ENCODE results near the gene MAP2K3. TPM values are rescaled to one million over a fixed set of nuclear protein-coding genes. Genes with fewer than 3 reads are reported as not detected.
A peak's percentile ranks its signal among the peaks of the same experiment; 100 is the strongest.
"Not testable (repeated sequence)": the region's sequence is repeated elsewhere in the genome, so short reads cannot be mapped to it uniquely, and the experiment has no call there.

MAP2K3 gene
- total and polyA plus RNA-seq, 12 donors = 28.9 to 103 (median 60.4) TPM

- H3K4me3 ChIP-seq; DNase-seq; H3K27me3 ChIP-seq; H3K27ac ChIP-seq; H3K9me3 ChIP-seq; ATAC-seq; H3K4me1 ChIP-seq; H3K36me3 ChIP-seq; intact Hi-C loops (cut with DNase I): not testable (repeated sequence)
- WGBS, 2 donors = 84 to 89% methylated on average over 17 to 19 of the region's 19 CpGs
Measured at GRCh38 chr17:21350495-21350894, 66.0 kb downstream of the MAP2K3 start.

GRCh38 chr17:21351366-21352065 lies 67.0 kb downstream of the MAP2K3 start:
- ATAC-seq = no peak

GRCh38 chr17:21352221-21352980 lies 67.9 kb downstream of the MAP2K3 start:
- no peaks in the 10 kb centered on the region for H3K9me3 ChIP-seq
- no peak for TF ChIP-seq CTCF (IDR thresholded peaks at IDR 0.05)
- 75 to 87% methylated on average over 23 of the region's 23 CpGs for WGBS, 2 donors
- no peak overlapping the region for H3K27ac ChIP-seq
- intact Hi-C loops (cut with DNase I) = no loop called here
- no peak overlapping the region for H3K4me3 ChIP-seq
- H3K36me3 ChIP-seq = no peaks in the 10 kb centered on the region
- no peaks in the 10 kb centered on the region for H3K27me3 ChIP-seq
- DNase-seq (no peak), ATAC-seq (peak in 2 of 8 donors; percentile 56 to 57)
- peaks cover 0 to 3% (median 0%) of the 10 kb centered on the region in 9 donors for H3K4me1 ChIP-seq

More at GRCh38 chr17:21351366-21352065, 67.0 kb downstream of the MAP2K3 start:
- H3K9me3 ChIP-seq = no peaks in the 10 kb centered on the region
- H3K27ac ChIP-seq = no peak overlapping the region
- intact Hi-C loops (cut with DNase I) = no loop called here
- 66 to 75% methylated on average over 3 of the region's 3 CpGs for WGBS, 2 donors
- DNase-seq = no peak
- peaks cover 0 to 9% (median 4%) of the 10 kb centered on the region in 9 donors for H3K4me1 ChIP-seq
- H3K27me3 ChIP-seq = no peaks in the 10 kb centered on the region
- no peak overlapping the region for H3K4me3 ChIP-seq
- no peaks in the 10 kb centered on the region for H3K36me3 ChIP-seq
- TF ChIP-seq CTCF (IDR thresholded peaks at IDR 0.05) = no peak

- intact Hi-C loops (cut with DNase I) = no loop called here
Measured at GRCh38 chr17:21352981-21353265, 68.4 kb downstream of the MAP2K3 start.

More at GRCh38 chr17:21352981-21353265, 68.4 kb downstream of the MAP2K3 start:
- Histone ChIP-seq H3K9me3 (no peaks in the 10 kb centered on the region), H3K27ac (no peak overlapping the region), H3K36me3 (no peaks in the 10 kb centered on the region), H3K4me3 (no peak overlapping the region), H3K27me3 (no peaks in the 10 kb centered on the region), H3K4me1 (peaks cover 0 to 7% (median 3%) of the 10 kb centered on the region in 9 donors)
- no peak for TF ChIP-seq CTCF (IDR thresholded peaks at IDR 0.05)
- ATAC-seq = no peak
- 91 to 95% methylated on average over 8 of the region's 8 CpGs for WGBS, 2 donors
- no peak for DNase-seq

All from heart right ventricle (tissue), 16 donors.